SK-N-SH (cell line): ENCODE data around the gene MEF2C.

Source experiments
- CTCF ChIP-seq: fragments of 200-600 bp; sonication (generic); IDR thresholded peaks from 2 replicates; pipeline ENCODE4 v1.6.1; 2017; ENCODE audit warnings: antibody characterized with exemption, mild to moderate bottlenecking, moderate library complexity
- EP300 ChIP-seq, 2 experiments: IDR thresholded peaks; 2 replicates each; pipeline versions ENCODE4 v1.4.0 to v1.6.1; 2012; ENCODE audit warnings: borderline replicate concordance in 1 of 2, low read depth in 1 of 2, low read length in 1 of 2
- GATA2 ChIP-seq: sonication (generic); formaldehyde crosslinking; IDR thresholded peaks from 2 replicates; pipeline ENCODE4 v1.5.0; 2020; ENCODE audit warnings: mild to moderate bottlenecking, missing genetic modification reagents
- POLR2AphosphoS5 ChIP-seq: IDR thresholded peaks from 2 replicates; pipeline ENCODE4 v1.6.1; 2012; ENCODE audit warnings: low read depth, low read length
- RCOR1 ChIP-seq: fragments of 150-350 bp; IDR thresholded peaks from 2 replicates; pipeline ENCODE4 v1.6.1; 2017; ENCODE audit warnings: antibody characterized with exemption, low read length
- REST ChIP-seq: IDR thresholded peaks from 2 replicates; pipeline ENCODE4 v1.6.1; 2012; ENCODE audit warnings: mild to moderate bottlenecking, low read depth, low read length, moderate library complexity

GRCh38 chr5:88675168-88675707, 207.7 kb downstream of the MEF2C start:
- no peak for TF ChIP-seq CTCF
- TF ChIP-seq GATA2 (CRISPR knock-in tag) = no peak
- TF ChIP-seq RCOR1 = no peak
- no peak for TF ChIP-seq REST
- no peak for TF ChIP-seq EP300 (IDR thresholded peaks at IDR 0.05; ENCODE audit: borderline replicate concordance in 1 of 2, low read depth in 1 of 2, low read length in 1 of 2)
- TF ChIP-seq POLR2AphosphoS5 = no peak
